ENCODE data around the gene RAB9A.
"Not testable (repeated sequence)": the region's sequence is repeated elsewhere in the genome, so short reads cannot be mapped to it uniquely, and the experiment has no call there.

DNA sequence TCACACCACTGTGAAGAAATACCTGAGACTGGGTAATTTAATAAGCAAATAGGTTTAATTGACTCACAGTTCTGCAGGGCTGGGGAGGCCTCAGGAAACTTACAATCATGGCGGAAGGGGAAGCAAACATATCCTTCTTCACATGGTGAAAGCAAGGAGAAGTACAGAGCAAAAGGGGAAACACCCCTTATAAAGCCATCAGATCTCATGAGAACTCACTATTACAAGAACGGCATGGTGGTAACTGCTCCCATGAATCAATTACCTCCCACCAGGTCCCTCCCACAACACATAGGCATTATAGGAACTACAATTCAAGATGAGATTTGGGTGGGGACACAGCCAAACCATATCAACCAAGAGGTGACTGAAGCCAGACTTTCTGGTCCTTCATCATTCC lies 40.6 kb upstream of the RAB9A start:
- TF ChIP-seq, protein P1, sequence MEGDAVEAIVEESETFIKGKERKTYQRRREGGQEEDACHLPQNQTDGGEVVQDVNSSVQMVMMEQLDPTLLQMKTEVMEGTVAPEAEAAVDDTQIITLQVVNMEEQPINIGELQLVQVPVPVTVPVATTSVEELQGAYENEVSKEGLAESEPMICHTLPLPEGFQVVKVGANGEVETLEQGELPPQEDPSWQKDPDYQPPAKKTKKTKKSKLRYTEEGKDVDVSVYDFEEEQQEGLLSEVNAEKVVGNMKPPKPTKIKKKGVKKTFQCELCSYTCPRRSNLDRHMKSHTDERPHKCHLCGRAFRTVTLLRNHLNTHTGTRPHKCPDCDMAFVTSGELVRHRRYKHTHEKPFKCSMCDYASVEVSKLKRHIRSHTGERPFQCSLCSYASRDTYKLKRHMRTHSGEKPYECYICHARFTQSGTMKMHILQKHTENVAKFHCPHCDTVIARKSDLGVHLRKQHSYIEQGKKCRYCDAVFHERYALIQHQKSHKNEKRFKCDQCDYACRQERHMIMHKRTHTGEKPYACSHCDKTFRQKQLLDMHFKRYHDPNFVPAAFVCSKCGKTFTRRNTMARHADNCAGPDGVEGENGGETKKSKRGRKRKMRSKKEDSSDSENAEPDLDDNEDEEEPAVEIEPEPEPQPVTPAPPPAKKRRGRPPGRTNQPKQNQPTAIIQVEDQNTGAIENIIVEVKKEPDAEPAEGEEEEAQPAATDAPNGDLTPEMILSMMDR (IDR thresholded peaks at IDR 0.05): not testable (repeated sequence)
- not testable (repeated sequence) for TF ChIP-seq POLR2AphosphoS5 (IDR thresholded peaks at IDR 0.05; ENCODE audit: insufficient read depth in 1 of 2, low read depth in 1 of 2); POLR2A (IDR thresholded peaks at IDR 0.05)
